Fibroblast of lung (primary cell): ENCODE results near the gene APOA4.

Experiments used
- EZH2 ChIP-seq: IDR thresholded peaks from 2 replicates; pipeline ENCODE4 v1.5.1; 2012; ENCODE audit warnings: low read length, control low read depth, mild to moderate bottlenecking; ENCODE audit errors: missing control alignments
- TF ChIP-seq, protein P1 (sequence below), 2 donors: IDR thresholded peaks in 1 of 2; conservative IDR thresholded peaks in 1 of 2; 1 replicate in 1 of 2; 2 replicates in 1 of 2; pipeline ENCODE4 v1.5.1; 2011 to 2012; ENCODE audit warnings: low read length in 2 of 2, control low read depth in 1 of 2, inconsistent platforms in 1 of 2, low read depth in 1 of 2, mild to moderate bottlenecking in 1 of 2

- TF ChIP-seq, protein P1, sequence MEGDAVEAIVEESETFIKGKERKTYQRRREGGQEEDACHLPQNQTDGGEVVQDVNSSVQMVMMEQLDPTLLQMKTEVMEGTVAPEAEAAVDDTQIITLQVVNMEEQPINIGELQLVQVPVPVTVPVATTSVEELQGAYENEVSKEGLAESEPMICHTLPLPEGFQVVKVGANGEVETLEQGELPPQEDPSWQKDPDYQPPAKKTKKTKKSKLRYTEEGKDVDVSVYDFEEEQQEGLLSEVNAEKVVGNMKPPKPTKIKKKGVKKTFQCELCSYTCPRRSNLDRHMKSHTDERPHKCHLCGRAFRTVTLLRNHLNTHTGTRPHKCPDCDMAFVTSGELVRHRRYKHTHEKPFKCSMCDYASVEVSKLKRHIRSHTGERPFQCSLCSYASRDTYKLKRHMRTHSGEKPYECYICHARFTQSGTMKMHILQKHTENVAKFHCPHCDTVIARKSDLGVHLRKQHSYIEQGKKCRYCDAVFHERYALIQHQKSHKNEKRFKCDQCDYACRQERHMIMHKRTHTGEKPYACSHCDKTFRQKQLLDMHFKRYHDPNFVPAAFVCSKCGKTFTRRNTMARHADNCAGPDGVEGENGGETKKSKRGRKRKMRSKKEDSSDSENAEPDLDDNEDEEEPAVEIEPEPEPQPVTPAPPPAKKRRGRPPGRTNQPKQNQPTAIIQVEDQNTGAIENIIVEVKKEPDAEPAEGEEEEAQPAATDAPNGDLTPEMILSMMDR (conservative IDR thresholded peaks at IDR 0.05 in 1 of 2, IDR thresholded peaks at IDR 0.05 in 1 of 2; ENCODE audit: low read depth in 1 of 2, low read length in 2 of 2): no peak
- no peak for TF ChIP-seq EZH2
These were observed 15.4 kb upstream of the APOA4 start for GRCh38 chr11:116838321-116839084.
